ENCODE results near the gene UVRAG.

Gene UVRAG

DNA sequence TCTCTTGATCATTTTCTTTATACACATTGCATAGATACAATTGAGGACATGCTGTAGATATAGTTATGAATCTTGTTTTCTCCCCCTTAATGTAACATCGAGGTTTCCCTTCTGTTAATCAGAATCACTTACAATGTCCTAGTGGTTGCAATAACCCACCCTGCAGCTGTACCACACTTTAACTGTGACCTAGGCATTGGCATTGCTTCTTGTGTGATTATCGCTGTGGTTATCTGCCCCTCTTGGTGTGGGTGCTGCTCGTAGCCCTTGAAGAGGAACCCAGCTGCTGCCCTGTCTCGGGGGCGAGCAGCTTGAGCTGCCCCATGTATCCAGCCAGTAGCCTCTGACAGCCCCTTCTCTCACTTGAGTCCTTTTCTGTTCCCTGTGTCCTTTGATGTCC, 44.9 kb upstream of the UVRAG start:
- DNase-seq (ENCODE audit: low read depth) = no peak
- TF ChIP-seq, protein P1, sequence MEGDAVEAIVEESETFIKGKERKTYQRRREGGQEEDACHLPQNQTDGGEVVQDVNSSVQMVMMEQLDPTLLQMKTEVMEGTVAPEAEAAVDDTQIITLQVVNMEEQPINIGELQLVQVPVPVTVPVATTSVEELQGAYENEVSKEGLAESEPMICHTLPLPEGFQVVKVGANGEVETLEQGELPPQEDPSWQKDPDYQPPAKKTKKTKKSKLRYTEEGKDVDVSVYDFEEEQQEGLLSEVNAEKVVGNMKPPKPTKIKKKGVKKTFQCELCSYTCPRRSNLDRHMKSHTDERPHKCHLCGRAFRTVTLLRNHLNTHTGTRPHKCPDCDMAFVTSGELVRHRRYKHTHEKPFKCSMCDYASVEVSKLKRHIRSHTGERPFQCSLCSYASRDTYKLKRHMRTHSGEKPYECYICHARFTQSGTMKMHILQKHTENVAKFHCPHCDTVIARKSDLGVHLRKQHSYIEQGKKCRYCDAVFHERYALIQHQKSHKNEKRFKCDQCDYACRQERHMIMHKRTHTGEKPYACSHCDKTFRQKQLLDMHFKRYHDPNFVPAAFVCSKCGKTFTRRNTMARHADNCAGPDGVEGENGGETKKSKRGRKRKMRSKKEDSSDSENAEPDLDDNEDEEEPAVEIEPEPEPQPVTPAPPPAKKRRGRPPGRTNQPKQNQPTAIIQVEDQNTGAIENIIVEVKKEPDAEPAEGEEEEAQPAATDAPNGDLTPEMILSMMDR (IDR thresholded peaks at IDR 0.05; ENCODE audit: control insufficient read depth, insufficient read depth, low read depth, low read length, missing control alignments) = no peak
- H3K4me3 ChIP-seq (ENCODE audit: control insufficient read depth, low read depth, low read length) = no peak overlapping the region

DNA sequence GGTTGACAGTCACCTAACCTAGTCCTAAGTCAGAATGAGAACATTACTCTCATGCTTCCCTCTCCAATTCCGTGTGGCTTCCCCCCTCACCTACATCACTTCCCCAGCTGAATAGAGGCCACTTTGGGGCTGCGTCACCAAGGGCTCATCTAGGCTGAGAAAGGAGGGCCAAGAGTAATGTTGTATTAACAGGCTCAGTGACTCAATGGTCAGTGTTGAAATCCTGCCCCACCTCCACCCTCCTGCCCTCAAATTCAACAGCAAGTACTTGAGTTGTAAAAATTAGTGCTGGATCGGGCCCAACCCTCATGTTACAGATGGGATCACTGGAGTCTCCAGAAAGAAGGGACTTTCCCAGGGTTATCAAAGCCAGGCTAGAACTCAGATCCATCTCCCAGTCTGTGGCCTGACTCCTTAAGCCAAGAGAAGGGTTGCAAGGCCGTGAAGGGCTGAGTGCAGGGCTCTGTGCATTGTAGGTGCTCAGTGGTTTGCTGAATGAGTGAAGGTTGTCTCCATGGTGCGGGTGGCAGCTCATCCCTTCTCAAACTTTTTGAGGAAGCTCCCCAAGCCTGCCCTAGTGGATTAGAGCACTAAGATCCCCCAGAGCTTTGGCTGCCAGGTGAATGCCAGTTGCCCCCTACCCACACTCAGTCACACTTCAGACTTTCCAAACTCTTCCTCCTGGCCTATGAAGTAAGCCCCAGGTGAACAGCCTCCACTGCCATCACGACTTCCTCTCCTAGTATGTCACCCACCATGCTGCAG, 43.2 kb upstream of the UVRAG start:
- DNase-seq (ENCODE audit: low read depth) = peak; percentile 87
- TF ChIP-seq, protein P1 (IDR thresholded peaks at IDR 0.05; ENCODE audit: control insufficient read depth, insufficient read depth, low read depth, low read length, missing control alignments) = no peak
- H3K4me3 ChIP-seq (ENCODE audit: control insufficient read depth, low read depth, low read length) = no peak overlapping the region

DNA sequence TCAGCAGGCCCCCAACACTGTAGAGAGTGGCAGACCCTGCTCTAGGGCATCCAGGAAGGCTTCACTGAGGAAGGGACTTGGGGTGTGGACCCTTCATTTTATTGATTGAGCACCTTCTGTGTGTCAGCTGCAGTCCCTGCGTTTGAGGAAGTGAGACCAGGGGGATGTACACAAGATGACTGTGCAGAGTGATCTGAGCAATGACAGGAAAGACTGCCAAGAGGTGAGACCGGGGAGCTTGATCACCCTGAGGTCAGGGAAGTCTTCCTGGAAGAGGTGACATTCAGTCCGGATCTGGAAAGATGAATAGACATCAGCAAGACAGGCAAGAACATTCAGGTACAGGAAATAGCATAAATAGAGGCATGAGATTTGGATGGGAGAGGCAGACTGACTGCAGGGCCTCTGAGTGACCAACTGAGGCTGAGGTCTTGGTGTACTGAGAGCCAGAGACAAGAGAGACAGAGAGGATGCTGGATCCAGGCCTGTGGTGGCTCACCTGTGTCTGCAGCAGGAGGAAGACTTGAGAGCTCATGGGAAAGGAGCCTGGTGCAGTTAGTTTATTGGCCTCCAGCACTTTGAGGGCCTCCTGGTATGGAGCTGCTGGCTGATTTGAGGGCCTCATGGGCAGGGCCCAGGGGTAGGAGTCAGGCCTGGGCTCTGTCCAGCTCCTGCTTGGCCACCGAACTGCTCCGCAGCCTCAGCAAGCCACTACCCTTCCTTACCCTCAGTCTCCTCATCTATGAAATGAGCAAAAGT, 41.2 kb upstream of the UVRAG start:
- H3K4me3 ChIP-seq (ENCODE audit: control insufficient read depth, low read depth, low read length) = no peak overlapping the region
- no peak for DNase-seq (ENCODE audit: low read depth)
- TF ChIP-seq, protein P1 (IDR thresholded peaks at IDR 0.05; ENCODE audit: control insufficient read depth, insufficient read depth, low read depth, low read length, missing control alignments) = no peak

DNA sequence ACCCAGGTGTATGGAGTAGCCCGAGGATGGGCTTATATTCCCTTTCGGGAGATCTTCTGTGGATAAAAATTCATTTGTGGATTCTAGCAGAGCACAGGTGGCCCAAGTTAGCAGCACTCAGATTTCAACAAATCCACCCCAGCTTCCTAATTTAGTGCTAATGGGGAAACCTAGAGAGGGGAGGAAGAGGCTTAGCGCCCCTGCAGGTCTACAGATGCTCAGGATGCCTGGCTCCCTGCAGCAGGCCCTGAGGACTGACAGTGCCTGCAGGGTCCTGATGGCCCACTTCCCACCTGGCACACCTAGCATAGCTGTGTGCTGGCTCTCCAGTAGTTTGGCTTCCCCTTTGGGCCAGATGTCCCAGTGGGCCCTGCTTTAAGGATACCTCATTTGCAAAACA, 40.0 kb upstream of the UVRAG start:
- H3K4me3 ChIP-seq (ENCODE audit: control insufficient read depth, low read depth, low read length) = no peak overlapping the region
- TF ChIP-seq, protein P1 (IDR thresholded peaks at IDR 0.05; ENCODE audit: control insufficient read depth, insufficient read depth, low read depth, low read length, missing control alignments) = no peak
- no peak for DNase-seq (ENCODE audit: low read depth)

DNA sequence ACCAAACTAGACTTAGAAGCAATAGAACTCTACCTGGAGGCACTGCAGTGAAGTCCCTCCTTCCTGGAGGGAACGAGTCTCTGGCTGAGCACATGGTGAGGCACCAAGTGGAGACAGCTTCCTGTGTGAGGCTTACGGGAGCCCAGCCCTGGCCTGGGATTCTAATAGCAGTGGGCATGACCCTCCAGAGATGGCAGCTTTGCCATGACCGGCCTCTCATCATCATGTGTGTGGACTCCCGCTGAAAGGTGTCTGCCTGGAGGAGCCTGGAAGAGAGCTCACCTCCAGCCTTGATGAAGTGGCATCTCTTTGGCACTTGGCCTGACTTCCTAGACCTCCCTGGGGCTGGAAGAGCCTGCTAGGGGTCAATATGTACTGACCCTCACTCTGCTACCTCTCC, 38.5 kb upstream of the UVRAG start:
- no peak for DNase-seq (ENCODE audit: low read depth)
- TF ChIP-seq, protein P1 (IDR thresholded peaks at IDR 0.05; ENCODE audit: control insufficient read depth, insufficient read depth, low read depth, low read length, missing control alignments) = no peak
- H3K4me3 ChIP-seq (ENCODE audit: control insufficient read depth, low read depth, low read length) = no peak overlapping the region

DNA sequence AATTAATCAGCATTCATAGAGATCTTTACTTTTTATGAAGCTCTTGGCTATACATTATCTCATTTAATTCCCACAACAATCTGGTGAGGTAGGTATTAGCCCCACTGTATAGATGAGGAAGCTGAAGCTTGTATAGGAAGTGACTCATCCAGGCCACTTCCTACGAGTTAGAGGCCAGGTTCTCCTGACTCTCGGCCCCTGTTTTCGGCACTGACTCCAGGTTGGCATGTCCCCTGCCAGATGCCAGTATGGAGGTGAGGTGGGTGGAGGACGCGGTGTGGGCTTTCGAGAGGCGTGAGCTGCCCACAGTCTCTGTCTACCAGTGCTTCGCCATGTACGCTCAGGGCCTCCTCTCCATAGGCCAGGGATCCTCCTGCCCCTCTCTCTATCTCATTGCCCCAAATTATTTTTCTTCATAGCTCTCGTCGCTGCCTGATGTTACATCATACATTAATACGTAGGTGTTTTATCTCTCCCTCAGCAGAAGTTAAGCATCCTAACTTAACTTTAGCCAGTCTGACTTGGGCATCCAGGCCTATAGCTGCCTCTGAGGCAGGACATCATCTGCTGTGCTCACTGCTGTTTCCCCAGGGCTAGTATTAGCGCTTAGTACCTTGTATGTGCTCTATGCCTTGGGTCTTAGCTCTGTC, 37.4 kb upstream of the UVRAG start:
- TF ChIP-seq, protein P1 (IDR thresholded peaks at IDR 0.05; ENCODE audit: control insufficient read depth, insufficient read depth, low read depth, low read length, missing control alignments) = no peak
- no peak overlapping the region for H3K4me3 ChIP-seq (ENCODE audit: control insufficient read depth, low read depth, low read length)
- DNase-seq (ENCODE audit: low read depth) = no peak

Measured in AG09309 (cell line).